Mesothelial cell of epicardium (in vitro differentiated cells): ENCODE results near the gene ALPI. TPM values are rescaled to one million over a fixed set of nuclear protein-coding genes. Genes with fewer than 3 reads are reported as not detected.

Experiments
- DNase-seq, 2 experiments: peaks; one replicate each; pipeline ENCODE4 v3.0.0; 2021; ENCODE audit warnings: low spot score in 2 of 2; ENCODE audit not compliant: unreplicated experiment in 2 of 2
- H3K27ac Mint-ChIP-seq: 2 replicates; pipeline ENCODE4 v1.8.0; 2021; ENCODE audit warnings: mixed read lengths
- H3K27me3 Mint-ChIP-seq: 2 replicates; pipeline ENCODE4 v1.8.0; 2021; ENCODE audit warnings: low read depth, mixed read lengths
- H3K36me3 Mint-ChIP-seq: 2 replicates; pipeline ENCODE4 v1.8.0; 2021; ENCODE audit warnings: mixed read lengths
- H3K4me1 Mint-ChIP-seq: 2 replicates; pipeline ENCODE4 v1.8.0; 2021; ENCODE audit warnings: mixed read lengths
- H3K4me3 Mint-ChIP-seq: 2 replicates; pipeline ENCODE4 v1.8.0; 2021; ENCODE audit warnings: mild to moderate bottlenecking, moderate library complexity, mixed read lengths
- H3K9me3 Mint-ChIP-seq: 2 replicates; pipeline ENCODE4 v1.8.0; 2021; ENCODE audit warnings: mixed read lengths
- CTCF ChIP-seq: fragments of 200-600 bp; sonication (generic); IDR thresholded peaks from one replicate; pipeline ENCODE4 v1.5.0; 2021; ENCODE audit warnings: antibody characterized with exemption; ENCODE audit not compliant: unreplicated experiment
- total RNA-seq: library from RNA; stranded (reverse); gene quantifications from 3 replicates; pipeline ENCODE4 v1.2.1, GENCODE V29; 2021

The ALPI gene
- total RNA-seq, 1 donor from 2014 or later: not detected

- no peak for TF ChIP-seq CTCF
- peaks cover 9% of the 10 kb centered on the region for H3K27me3 Mint-ChIP-seq
- DNase-seq: no peak
- peaks cover 3% of the 10 kb centered on the region for H3K4me1 Mint-ChIP-seq
- no peak overlapping the region for H3K4me3 Mint-ChIP-seq
- no peaks in the 10 kb centered on the region for H3K36me3 Mint-ChIP-seq
- H3K9me3 Mint-ChIP-seq: no peaks in the 10 kb centered on the region
- no peak overlapping the region for H3K27ac Mint-ChIP-seq
Measured at GRCh38 chr2:232436381-232437194, 19.4 kb upstream of the ALPI start.

GRCh38 chr2:232437195-232437571 is 18.8 kb upstream of the ALPI start:
- no peak for DNase-seq
- H3K4me3 Mint-ChIP-seq: no peak overlapping the region
- H3K4me1 Mint-ChIP-seq: peaks cover 3% of the 10 kb centered on the region
- no peak for TF ChIP-seq CTCF
- no peaks in the 10 kb centered on the region for H3K9me3 Mint-ChIP-seq
- no peak overlapping the region for H3K27ac Mint-ChIP-seq
- no peaks in the 10 kb centered on the region for H3K36me3 Mint-ChIP-seq
- peaks cover 10% of the 10 kb centered on the region for H3K27me3 Mint-ChIP-seq

- DNase-seq: no peak
- H3K27me3 Mint-ChIP-seq: peaks cover 10% of the 10 kb centered on the region
- no peak overlapping the region for H3K4me3 Mint-ChIP-seq
- no peaks in the 10 kb centered on the region for H3K36me3 Mint-ChIP-seq
- no peaks in the 10 kb centered on the region for H3K9me3 Mint-ChIP-seq
- H3K4me1 Mint-ChIP-seq: peaks cover 3% of the 10 kb centered on the region
- H3K27ac Mint-ChIP-seq: no peak overlapping the region
- TF ChIP-seq CTCF: no peak
Measured at GRCh38 chr2:232438091-232438490, 17.9 kb upstream of the ALPI start.

- DNase-seq: no peak
- no peaks in the 10 kb centered on the region for H3K9me3 Mint-ChIP-seq
- TF ChIP-seq CTCF: peak; percentile 76
- H3K27ac Mint-ChIP-seq: no peak overlapping the region
- peaks cover 3% of the 10 kb centered on the region for H3K4me1 Mint-ChIP-seq
- H3K27me3 Mint-ChIP-seq: peaks cover 10% of the 10 kb centered on the region
- H3K36me3 Mint-ChIP-seq: no peaks in the 10 kb centered on the region
- H3K4me3 Mint-ChIP-seq: no peak overlapping the region
Measured at GRCh38 chr2:232438951-232439757, 16.8 kb upstream of the ALPI start.

- H3K4me3 Mint-ChIP-seq: no peak overlapping the region
- DNase-seq: no peak
- H3K27me3 Mint-ChIP-seq: peaks cover 10% of the 10 kb centered on the region
- H3K36me3 Mint-ChIP-seq: no peaks in the 10 kb centered on the region
- peaks cover 3% of the 10 kb centered on the region for H3K4me1 Mint-ChIP-seq
- peak; percentile 45 for TF ChIP-seq CTCF
- H3K9me3 Mint-ChIP-seq: no peaks in the 10 kb centered on the region
- no peak overlapping the region for H3K27ac Mint-ChIP-seq
Measured at GRCh38 chr2:232439758-232440135, 16.2 kb upstream of the ALPI start.
